ENCODE results near the gene PRPF6.

GRCh38 chr20:64074184-64074789 lies 93.4 kb downstream of the PRPF6 start:
- no peak for TF ChIP-seq CTCF (IDR thresholded peaks at IDR 0.05)
- no peak for TF ChIP-seq ZFX (IDR thresholded peaks at IDR 0.05; ENCODE audit: borderline replicate concordance)

Measured in 22Rv1 (cell line).